Measurements from ENCODE around the gene NDC80.
"Not testable (repeated sequence)": the region's sequence is repeated elsewhere in the genome, so short reads cannot be mapped to it uniquely, and the experiment has no call there.

The NDC80 gene

DNA sequence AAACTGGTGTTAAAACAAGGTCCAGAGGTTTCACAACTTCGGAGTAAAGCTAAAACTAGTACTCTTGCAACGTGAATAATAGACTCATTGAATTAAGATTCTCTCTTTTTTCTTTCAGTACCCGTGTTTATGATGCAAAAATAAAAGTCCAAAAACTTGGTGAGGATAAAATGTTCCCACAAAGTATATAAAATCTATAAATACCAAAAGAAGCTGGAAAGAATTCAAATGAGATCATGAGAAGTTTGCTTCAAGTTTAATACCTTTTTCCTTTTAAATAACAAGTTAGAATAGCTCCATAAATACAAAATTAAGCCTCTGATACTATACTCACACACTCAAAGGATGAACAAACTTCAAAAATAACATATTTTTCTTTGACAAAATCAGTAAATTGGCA, 34.1 kb upstream of the NDC80 start:
- Histone ChIP-seq H3K27me3 (ENCODE audit: insufficient read depth, low read length) (no peaks in the 10 kb centered on the region), H3K9ac (ENCODE audit: low read depth, low read length) (no peak overlapping the region), H3K4me3 (ENCODE audit: low read length) (no peak overlapping the region), H3K27ac (ENCODE audit: low read length) (no peak overlapping the region), H3K9me3 (ENCODE audit: insufficient read depth, low read depth, low read length) (peaks cover 4% of the 10 kb centered on the region; the same call in 1 of the 2 replicates), H3K4me1 (ENCODE audit: insufficient read depth, low read length) (peaks cover 3% of the 10 kb centered on the region; the same call in 1 of the 2 replicates), H3K36me3 (ENCODE audit: insufficient read depth, low read depth, low read length) (peaks cover 8% of the 10 kb centered on the region; the same call in 1 of the 2 replicates)

DNA sequence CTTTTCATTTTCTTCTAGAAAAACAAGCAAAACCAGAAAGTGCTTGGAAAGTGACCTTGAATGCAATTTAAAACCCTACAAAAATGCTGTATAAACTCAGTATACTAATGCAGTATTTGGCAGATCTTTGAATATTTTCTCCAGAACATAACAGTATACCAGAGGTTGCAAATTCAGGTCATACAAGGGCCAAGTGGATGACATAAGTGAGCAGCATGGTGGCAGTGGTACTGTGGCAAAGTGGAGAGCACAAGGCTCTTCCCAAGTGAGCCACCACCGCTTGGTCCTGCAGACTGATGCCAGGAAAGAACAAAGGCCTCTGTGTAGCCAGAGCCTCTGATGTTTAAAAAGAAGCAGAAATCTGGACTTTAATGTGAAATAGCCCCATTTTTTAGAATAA, 33.1 kb upstream of the NDC80 start:
- Histone ChIP-seq H3K4me3 (ENCODE audit: low read length) (no peak overlapping the region), H3K27ac (ENCODE audit: low read length) (no peak overlapping the region), H3K27me3 (ENCODE audit: insufficient read depth, low read length) (no peaks in the 10 kb centered on the region), H3K9me3 (ENCODE audit: insufficient read depth, low read depth, low read length) (no peaks in the 10 kb centered on the region), H3K36me3 (ENCODE audit: insufficient read depth, low read depth, low read length) (peaks cover 8% of the 10 kb centered on the region; the same call in 1 of the 2 replicates), H3K9ac (ENCODE audit: low read depth, low read length) (no peak overlapping the region), H3K4me1 (ENCODE audit: insufficient read depth, low read length) (peaks cover 3% of the 10 kb centered on the region; the same call in 1 of the 2 replicates)

DNA sequence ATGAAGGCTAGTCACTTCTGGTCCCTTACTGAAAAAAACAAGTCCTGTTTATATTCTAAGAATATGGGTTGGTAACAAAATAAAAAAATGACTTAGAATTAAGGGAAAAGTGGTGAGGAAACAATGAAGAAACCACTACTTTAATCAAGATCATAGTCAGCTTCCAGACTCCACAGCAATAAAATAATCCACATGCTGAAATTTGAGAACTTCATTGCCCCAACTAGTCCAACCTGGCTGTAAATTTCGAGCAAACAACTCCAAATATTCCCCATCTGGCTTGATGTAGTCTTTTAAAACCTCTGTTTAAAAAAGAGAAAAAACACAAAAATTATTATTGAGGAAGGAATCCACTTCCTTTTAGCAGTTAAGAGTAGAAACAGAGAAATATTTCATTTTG, 32.5 kb upstream of the NDC80 start:
- Histone ChIP-seq H3K4me1 (ENCODE audit: insufficient read depth, low read length) (peaks cover 3% of the 10 kb centered on the region; the same call in 1 of the 2 replicates), H3K36me3 (ENCODE audit: insufficient read depth, low read depth, low read length) (peaks cover 8% of the 10 kb centered on the region; the same call in 1 of the 2 replicates), H3K27me3 (ENCODE audit: insufficient read depth, low read length) (no peaks in the 10 kb centered on the region), H3K27ac (ENCODE audit: low read length) (no peak overlapping the region), H3K9me3 (ENCODE audit: insufficient read depth, low read depth, low read length) (no peaks in the 10 kb centered on the region), H3K4me3 (ENCODE audit: low read length) (no peak overlapping the region), H3K9ac (ENCODE audit: low read depth, low read length) (no peak overlapping the region)

DNA sequence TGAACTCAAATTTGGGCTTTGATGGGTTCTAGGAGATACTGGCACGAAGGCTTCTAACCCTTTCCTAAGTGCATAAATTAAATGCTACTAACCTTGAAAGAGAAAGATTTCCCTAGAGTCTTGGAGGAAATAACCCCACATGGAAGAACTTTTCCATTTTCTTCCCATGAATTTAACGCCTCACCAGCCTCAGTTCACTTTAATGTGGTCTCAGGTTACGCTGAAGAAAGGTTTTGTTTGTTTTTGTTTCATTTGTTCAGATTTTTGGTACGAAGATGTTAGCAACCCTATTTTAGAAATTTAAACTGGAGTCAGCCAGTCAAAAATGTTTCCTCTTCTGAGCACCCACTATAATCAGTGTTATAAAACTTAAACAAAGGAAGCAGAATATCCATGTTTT, 30.8 kb upstream of the NDC80 start:
- Histone ChIP-seq H3K4me1 (ENCODE audit: insufficient read depth, low read length) (peaks cover 3% of the 10 kb centered on the region; the same call in 1 of the 2 replicates), H3K9me3 (ENCODE audit: insufficient read depth, low read depth, low read length) (no peaks in the 10 kb centered on the region), H3K27me3 (ENCODE audit: insufficient read depth, low read length) (no peaks in the 10 kb centered on the region), H3K36me3 (ENCODE audit: insufficient read depth, low read depth, low read length) (peaks cover 8% of the 10 kb centered on the region; the same call in 1 of the 2 replicates), H3K4me3 (ENCODE audit: low read length) (no peak overlapping the region), H3K9ac (ENCODE audit: low read depth, low read length) (no peak overlapping the region), H3K27ac (ENCODE audit: low read length) (no peak overlapping the region)

DNA sequence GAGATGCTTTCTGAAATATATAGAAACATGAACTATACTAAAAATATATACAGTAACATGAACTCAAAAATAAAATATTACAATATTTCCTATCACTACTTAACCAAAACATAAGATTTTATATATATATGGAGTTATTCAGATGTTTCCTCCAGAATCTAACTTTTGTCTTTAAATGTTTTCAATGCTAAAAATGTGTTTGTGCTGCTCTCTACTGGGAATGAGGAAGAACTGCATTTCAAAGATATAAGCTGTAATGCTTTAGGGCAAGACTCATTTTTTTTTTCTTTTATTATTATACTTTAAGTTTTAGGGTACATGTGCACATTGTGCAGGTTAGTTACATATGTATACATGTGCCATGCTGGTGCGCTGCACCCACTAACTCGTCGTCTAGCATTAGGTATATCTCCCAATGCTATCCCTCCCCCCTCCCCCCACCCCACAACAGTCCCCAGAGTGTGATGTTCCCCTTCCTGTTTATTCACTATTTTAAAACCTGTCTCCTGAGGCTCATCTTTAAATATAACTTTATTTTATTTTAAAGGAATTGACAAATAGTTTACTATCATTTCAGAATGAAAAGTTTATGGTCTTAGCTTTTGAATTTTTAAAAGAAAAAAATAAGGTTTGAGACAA, 29.3 kb upstream of the NDC80 start:
- not testable (repeated sequence) for H3K27ac ChIP-seq (ENCODE audit: low read length); H3K36me3 ChIP-seq (ENCODE audit: insufficient read depth, low read depth, low read length); H3K9ac ChIP-seq (ENCODE audit: low read depth, low read length)

DNA sequence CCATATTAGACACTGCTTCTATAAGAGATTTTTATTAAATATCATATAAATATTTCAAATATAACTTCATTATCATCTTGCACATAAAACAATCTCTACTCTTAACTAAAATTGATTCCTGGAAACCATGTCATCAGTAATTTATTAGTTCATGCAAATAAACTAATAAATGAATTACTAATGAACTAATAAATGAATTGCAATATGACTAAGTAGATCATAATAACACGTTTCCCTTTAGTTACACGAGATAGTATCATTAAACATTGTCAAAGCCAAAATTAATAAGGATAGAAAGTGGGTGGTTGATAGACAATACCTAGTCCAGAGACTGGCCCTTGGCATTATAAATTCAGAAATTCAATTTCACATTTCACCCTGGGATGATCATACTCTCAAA, 26.2 kb upstream of the NDC80 start:
- Histone ChIP-seq H3K4me1 (ENCODE audit: insufficient read depth, low read length) (no peaks in the 10 kb centered on the region), H3K36me3 (ENCODE audit: insufficient read depth, low read depth, low read length) (no peaks in the 10 kb centered on the region), H3K27ac (ENCODE audit: low read length) (no peak overlapping the region), H3K27me3 (ENCODE audit: insufficient read depth, low read length) (no peaks in the 10 kb centered on the region), H3K9me3 (ENCODE audit: insufficient read depth, low read depth, low read length) (no peaks in the 10 kb centered on the region), H3K9ac (ENCODE audit: low read depth, low read length) (no peak overlapping the region), H3K4me3 (ENCODE audit: low read length) (no peak overlapping the region)

More for the DNA sequence above, 29.3 kb upstream of the NDC80 start:
- not testable (repeated sequence) for H3K4me1 ChIP-seq (ENCODE audit: insufficient read depth, low read length); H3K27me3 ChIP-seq (ENCODE audit: insufficient read depth, low read length); H3K4me3 ChIP-seq (ENCODE audit: low read length); H3K9me3 ChIP-seq (ENCODE audit: insufficient read depth, low read depth, low read length)

DNA sequence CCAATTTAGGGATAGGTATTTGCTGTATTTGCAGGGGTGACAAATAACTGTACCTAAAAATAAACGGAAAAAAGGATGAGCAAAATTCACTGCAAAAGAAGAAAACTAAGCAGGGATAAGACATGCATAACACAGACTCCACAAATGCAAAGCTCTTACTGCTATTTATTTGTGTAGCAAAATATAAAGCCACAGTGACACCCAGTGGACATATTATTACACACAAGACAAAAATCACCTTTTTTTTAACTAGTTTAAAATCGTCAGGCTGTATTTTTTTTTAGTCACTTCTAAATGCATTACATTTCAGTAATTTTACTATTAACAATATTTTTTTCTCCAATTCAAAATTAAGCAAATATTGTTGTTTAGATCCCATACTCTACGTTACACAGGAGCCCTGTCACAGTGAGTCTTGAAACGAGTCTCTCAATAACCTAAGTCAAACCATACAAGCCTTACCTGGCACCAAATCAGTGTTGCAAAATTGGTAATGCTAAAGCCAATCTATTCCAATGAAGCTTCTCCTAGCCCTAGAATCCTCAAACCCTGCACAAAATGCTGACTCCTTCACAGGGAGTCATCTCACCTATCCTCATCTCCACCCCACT, 23.8 kb upstream of the NDC80 start:
- Histone ChIP-seq H3K36me3 (ENCODE audit: insufficient read depth, low read depth, low read length) (no peaks in the 10 kb centered on the region), H3K4me3 (ENCODE audit: low read length) (no peak overlapping the region), H3K27me3 (ENCODE audit: insufficient read depth, low read length) (no peaks in the 10 kb centered on the region), H3K9me3 (ENCODE audit: insufficient read depth, low read depth, low read length) (no peaks in the 10 kb centered on the region), H3K4me1 (ENCODE audit: insufficient read depth, low read length) (no peaks in the 10 kb centered on the region), H3K27ac (ENCODE audit: low read length) (no peak overlapping the region), H3K9ac (ENCODE audit: low read depth, low read length) (no peak overlapping the region)

DNA sequence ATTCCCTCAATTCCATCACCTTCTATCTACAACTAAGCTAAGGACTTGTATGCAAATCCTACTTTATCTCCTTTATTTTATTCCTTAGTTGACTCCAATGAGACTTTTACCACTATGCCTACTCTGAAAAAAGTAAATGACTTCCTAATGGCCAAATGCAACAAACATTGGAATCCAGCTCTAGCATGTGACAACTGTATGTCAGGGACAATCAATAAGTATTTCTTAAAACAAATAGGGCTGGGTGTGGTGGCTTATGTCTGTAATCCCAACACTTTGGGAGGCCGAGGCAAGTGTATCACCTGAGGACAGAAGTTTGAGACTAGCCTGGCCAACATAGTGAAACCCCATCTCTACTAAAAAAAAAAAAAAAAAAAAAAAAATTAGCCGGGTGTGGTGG, 21.9 kb upstream of the NDC80 start:
- no peaks in the 10 kb centered on the region for H3K9me3 ChIP-seq (ENCODE audit: insufficient read depth, low read depth, low read length)

DNA sequence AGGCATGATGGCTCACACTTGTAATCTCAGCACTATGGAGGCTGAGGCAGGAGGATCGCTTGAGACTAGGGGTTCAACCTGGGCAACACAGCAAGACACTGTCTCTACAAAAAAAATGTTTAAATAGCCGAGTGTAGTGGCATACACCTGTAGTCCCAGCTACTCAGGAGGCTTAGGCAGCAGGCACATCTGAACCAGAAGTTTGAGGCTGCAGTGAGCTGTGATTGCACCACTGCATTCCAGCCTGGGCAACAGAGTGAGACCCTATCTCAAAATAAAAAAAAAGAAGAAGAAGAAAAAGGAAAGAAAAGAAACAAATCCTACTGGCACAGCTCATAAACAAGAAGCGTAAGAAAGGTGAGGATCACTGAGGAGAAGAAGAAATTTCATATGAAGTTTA, 19.9 kb upstream of the NDC80 start:
- peaks cover 12% of the 10 kb centered on the region; the same call in 1 of the 2 replicates for H3K36me3 ChIP-seq (ENCODE audit: insufficient read depth, low read depth, low read length)
- H3K4me1 ChIP-seq (ENCODE audit: insufficient read depth, low read length), result peaks cover 7% of the 10 kb centered on the region; the same call in 1 of the 2 replicates
- no peak overlapping the region for H3K4me3 ChIP-seq (ENCODE audit: low read length)
- H3K27me3 ChIP-seq (ENCODE audit: insufficient read depth, low read length), result no peaks in the 10 kb centered on the region
- H3K27ac ChIP-seq (ENCODE audit: low read length), result no peak overlapping the region
- H3K9me3 ChIP-seq (ENCODE audit: insufficient read depth, low read depth, low read length), result no peaks in the 10 kb centered on the region
- no peak overlapping the region for H3K9ac ChIP-seq (ENCODE audit: low read depth, low read length)

More for the DNA sequence above, 21.9 kb upstream of the NDC80 start:
- no peaks in the 10 kb centered on the region for H3K27me3 ChIP-seq (ENCODE audit: insufficient read depth, low read length)
- H3K36me3 ChIP-seq (ENCODE audit: insufficient read depth, low read depth, low read length), result peaks cover 8% of the 10 kb centered on the region; the same call in 1 of the 2 replicates
- H3K9ac ChIP-seq (ENCODE audit: low read depth, low read length), result no peak overlapping the region
- no peak overlapping the region for H3K27ac ChIP-seq (ENCODE audit: low read length)
- no peaks in the 10 kb centered on the region for H3K4me1 ChIP-seq (ENCODE audit: insufficient read depth, low read length)
- no peak overlapping the region for H3K4me3 ChIP-seq (ENCODE audit: low read length)

DNA sequence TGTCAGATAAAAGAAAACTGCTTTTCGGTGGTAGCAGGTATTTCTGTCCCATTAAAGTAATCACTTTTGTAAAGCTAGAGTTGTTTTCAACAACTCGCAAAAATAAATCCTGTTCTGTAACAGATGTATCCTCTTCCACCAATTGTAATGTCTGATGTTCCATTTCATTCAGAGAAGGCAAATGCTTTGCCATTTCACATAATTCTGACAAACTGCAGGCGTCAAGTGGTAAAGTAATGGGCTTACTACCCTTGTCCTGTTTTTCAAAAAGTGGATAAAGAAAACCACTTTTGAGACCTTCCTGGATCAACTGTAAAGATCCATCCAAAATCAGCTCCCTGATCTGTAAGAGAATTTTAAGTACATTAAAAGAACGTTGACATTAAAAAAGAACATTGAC, 16.7 kb upstream of the NDC80 start:
- no peaks in the 10 kb centered on the region for H3K9me3 ChIP-seq (ENCODE audit: insufficient read depth, low read depth, low read length)
- H3K9ac ChIP-seq (ENCODE audit: low read depth, low read length), result no peak overlapping the region
- H3K4me1 ChIP-seq (ENCODE audit: insufficient read depth, low read length), result peaks cover 7% of the 10 kb centered on the region; the same call in 1 of the 2 replicates
- H3K27ac ChIP-seq (ENCODE audit: low read length), result no peak overlapping the region
- peaks cover 12% of the 10 kb centered on the region; the same call in 1 of the 2 replicates for H3K36me3 ChIP-seq (ENCODE audit: insufficient read depth, low read depth, low read length)
- H3K27me3 ChIP-seq (ENCODE audit: insufficient read depth, low read length), result no peaks in the 10 kb centered on the region
- H3K4me3 ChIP-seq (ENCODE audit: low read length), result no peak overlapping the region

DNA sequence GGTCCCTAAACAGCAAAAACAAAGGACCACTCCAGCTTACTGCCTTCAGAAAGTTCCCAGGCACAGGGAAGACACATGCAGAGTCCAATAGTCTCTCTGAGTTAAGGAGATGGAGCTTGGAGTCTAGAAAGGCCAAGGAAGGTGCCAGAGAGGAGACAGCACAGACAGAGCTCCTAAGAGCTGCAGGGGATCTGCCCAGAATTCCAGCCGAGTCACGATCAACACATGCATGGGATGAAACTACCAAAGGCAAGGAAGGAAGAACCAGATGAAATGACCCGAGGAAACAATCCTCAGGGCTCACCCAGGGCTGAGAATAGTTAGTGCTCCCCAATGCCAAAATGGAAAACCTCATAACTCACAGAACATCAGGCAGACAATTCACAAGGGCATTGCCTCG, 15.5 kb upstream of the NDC80 start:
- Histone ChIP-seq H3K4me3 (ENCODE audit: low read length) (no peak overlapping the region), H3K27ac (ENCODE audit: low read length) (no peak overlapping the region), H3K36me3 (ENCODE audit: insufficient read depth, low read depth, low read length) (peaks cover 12% of the 10 kb centered on the region; the same call in 1 of the 2 replicates), H3K27me3 (ENCODE audit: insufficient read depth, low read length) (no peaks in the 10 kb centered on the region), H3K9ac (ENCODE audit: low read depth, low read length) (no peak overlapping the region), H3K9me3 (ENCODE audit: insufficient read depth, low read depth, low read length) (no peaks in the 10 kb centered on the region), H3K4me1 (ENCODE audit: insufficient read depth, low read length) (peaks cover 7% of the 10 kb centered on the region; the same call in 1 of the 2 replicates)

DNA sequence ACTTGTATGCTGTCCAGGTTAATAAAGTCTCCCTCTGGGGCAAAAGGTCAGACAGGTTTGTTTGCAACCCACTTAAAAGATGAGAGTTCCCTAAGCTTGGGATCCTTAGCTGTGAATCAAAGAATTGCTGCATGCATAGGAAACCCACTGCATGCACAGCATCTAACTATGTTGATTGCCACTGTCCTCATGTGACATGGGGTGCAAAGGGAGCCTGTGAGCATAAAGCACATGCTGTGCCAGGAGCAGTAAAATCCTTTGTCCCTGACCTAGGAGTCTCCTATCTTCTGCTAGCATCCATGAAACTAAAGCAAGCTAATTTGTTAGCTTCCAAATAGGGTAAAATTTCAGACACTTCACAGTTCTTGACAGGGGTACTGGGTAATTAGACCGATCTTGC, 13.8 kb upstream of the NDC80 start:
- no peaks in the 10 kb centered on the region for H3K9me3 ChIP-seq (ENCODE audit: insufficient read depth, low read depth, low read length)
- H3K9ac ChIP-seq (ENCODE audit: low read depth, low read length), result no peak overlapping the region
- H3K4me1 ChIP-seq (ENCODE audit: insufficient read depth, low read length), result peaks cover 7% of the 10 kb centered on the region; the same call in 1 of the 2 replicates
- no peak overlapping the region for H3K27ac ChIP-seq (ENCODE audit: low read length)
- H3K36me3 ChIP-seq (ENCODE audit: insufficient read depth, low read depth, low read length), result peaks cover 20% of the 10 kb centered on the region
- no peak overlapping the region for H3K4me3 ChIP-seq (ENCODE audit: low read length)
- H3K27me3 ChIP-seq (ENCODE audit: insufficient read depth, low read length), result no peaks in the 10 kb centered on the region

Measured in iPS-20b (cell line).